Epidermal melanocyte (primary cell): ENCODE measurements around the gene PIP5K1B.

Source experiments
- DNase-seq: peaks from one replicate; pipeline ENCODE4 v3.0.0; 2011; ENCODE audit warnings: low spot score; ENCODE audit not compliant: insufficient read length

Gene PIP5K1B

DNA sequence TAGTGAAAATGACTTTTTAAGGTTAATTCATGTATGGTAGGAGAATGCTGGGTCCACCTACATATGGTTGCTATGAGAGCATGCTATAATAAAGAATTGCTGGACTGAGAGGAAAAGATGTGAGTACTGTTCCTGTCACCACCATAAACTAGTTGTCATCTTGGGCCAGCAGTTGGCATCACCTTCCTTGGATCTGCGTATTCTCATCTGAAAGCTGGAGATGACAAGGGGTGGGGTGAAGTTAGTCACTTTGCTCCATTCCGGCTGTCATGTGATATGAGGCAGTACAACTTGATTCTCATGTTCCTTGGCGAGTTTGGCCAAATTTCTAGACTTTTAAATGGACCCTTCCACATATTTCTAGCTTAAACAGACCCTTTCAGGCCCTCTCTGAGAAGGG is 33.3 kb downstream of the PIP5K1B start:
- no peak for DNase-seq

- no peak for DNase-seq
Observed at GRCh38 chr9:68739621-68740174, 34.7 kb downstream of the PIP5K1B start.

GRCh38 chr9:68740561-68740960 is 35.5 kb downstream of the PIP5K1B start:
- DNase-seq, result no peak

DNA sequence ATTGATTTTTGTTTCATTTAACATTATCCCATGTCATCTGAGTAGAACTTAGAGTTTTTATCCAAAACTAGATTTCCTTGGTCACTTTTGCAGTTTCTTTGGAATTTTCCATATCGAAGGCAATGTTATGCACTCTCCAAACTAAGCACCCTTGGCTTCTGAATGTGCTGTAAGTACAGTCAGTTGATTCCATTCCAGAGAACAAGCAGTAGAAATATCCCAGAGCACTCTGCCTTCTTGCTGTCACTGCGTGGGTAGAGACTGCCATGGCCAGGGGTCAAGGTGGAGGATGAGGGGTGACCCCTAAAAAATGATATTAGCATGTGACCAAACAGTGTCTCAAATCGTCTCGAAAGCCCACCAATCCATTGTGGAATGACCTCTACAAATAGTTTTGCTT is 36.2 kb downstream of the PIP5K1B start:
- no peak for DNase-seq

GRCh38 chr9:68741704-68742332 is 36.8 kb downstream of the PIP5K1B start:
- no peak for DNase-seq

DNA sequence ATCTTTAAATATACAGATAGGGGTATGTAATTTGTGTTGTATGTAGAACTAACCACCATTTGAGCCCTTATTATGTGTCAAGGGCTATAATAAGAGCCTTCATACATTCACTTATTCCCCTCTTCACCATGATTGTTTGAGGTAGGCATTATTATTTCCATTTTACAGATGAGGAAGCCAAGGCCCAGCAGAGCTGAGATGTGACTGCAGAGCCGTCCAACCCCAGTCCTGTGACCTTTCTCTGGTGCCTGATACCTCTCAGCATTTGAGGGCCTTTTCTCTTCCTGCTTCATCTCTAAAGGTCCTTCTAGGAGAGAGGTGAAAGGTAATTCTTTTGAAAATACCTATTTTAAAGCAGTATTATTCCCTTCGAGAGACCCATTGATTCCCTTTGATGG is 37.3 kb downstream of the PIP5K1B start:
- no peak for DNase-seq

GRCh38 chr9:68744426-68744825 is 39.4 kb downstream of the PIP5K1B start:
- no peak for DNase-seq

DNA sequence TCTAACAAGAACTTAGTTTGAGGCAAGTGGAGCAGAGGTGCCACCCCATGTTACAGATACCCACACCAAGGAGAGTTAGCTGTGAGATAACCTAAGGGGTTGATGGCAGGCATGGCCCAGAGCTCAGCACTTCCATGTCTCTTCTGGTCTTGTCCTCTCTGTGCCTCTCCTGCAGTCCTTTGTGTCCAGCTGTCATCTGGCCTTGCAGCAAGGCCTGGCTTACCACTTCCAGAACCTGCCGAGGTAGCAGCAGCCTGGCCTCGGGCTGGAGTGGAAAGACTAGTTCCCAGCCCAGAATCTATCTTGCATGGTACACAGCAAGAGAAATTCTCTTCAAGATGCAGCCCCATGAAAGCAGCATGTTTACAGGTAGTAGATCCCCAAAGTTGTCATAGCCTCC is 41.5 kb downstream of the PIP5K1B start:
- no peak for DNase-seq

DNA sequence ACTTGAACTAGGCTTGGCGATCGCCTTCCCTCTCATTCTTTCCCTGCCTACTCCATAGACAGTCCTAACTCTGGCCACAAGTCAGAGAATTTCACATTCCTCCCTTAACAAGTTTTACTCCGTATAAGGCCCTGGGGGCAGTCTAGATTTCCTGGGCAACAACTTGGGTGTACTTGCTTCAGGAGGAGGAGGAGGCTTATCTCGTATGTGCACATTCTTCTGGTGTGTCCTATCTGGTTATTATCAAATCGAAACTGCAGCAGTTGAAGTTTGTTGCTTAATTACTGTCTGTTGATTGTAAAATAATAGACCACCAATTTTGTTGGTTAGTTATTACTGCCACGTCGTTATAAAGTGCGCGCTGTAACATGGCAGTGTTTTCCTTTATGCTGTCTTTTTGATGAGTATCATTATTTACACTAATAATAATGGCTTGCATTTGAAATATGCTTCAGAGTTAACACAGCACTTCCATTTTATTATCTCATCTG is 42.0 kb downstream of the PIP5K1B start:
- DNase-seq, result no peak

GRCh38 chr9:68749135-68749534 is 44.1 kb downstream of the PIP5K1B start:
- DNase-seq, result no peak

DNA sequence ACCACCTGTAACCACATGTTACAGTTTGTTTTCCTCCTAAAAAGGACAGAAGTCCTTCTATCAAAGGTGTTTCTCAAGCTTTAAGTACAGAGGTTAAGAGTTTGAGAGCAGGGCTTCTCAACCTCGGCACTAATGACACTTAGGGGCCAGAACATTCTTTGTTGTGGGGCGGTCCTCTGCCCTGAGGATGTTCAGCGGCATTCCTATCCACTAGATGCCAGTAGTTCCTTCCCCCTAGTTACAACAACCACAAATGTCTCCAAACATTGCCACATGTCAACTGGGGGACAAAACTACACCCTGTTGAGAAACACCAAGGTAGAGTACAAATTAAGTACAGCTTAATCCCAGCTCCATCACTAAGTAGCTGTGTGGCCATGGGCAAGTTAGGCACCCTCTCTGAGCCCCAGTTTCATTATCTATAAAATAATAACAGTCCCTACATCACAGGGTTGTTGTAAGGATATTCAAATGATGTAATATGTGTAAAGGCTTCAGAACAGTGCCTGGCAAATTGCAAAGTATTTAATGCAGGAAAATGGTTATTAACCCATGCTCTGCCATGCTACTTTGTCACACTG is 44.6 kb downstream of the PIP5K1B start:
- no peak for DNase-seq

DNA sequence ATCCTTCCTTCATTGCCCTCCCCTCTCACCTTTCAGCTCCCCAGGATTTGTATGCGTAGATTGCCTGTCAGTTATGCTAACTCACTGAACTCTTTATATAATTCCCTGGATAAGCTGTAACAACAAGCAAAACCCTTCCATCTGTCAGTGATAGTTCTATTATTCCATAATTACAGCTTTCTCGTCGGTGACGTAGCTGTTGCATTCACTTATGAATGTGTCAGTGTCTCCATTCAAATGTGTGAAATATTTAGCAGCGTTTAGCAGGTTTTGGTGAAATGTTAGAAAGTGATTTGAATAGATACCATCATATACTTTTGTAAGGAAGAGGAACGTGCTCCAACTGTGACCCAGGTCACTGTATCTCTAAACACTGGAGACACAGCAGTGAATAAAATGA is 45.2 kb downstream of the PIP5K1B start:
- DNase-seq, result no peak

- no peak for DNase-seq
Observed at GRCh38 chr9:68750786-68751185, 45.7 kb downstream of the PIP5K1B start.

GRCh38 chr9:68751556-68751955 is 46.5 kb downstream of the PIP5K1B start:
- DNase-seq, result no peak

GRCh38 chr9:68755051-68755450 is 50.0 kb downstream of the PIP5K1B start:
- no peak for DNase-seq

GRCh38 chr9:68755752-68756151 is 50.7 kb downstream of the PIP5K1B start:
- no peak for DNase-seq

- no peak for DNase-seq
Observed at GRCh38 chr9:68759981-68760673, 55.1 kb downstream of the PIP5K1B start.

DNA sequence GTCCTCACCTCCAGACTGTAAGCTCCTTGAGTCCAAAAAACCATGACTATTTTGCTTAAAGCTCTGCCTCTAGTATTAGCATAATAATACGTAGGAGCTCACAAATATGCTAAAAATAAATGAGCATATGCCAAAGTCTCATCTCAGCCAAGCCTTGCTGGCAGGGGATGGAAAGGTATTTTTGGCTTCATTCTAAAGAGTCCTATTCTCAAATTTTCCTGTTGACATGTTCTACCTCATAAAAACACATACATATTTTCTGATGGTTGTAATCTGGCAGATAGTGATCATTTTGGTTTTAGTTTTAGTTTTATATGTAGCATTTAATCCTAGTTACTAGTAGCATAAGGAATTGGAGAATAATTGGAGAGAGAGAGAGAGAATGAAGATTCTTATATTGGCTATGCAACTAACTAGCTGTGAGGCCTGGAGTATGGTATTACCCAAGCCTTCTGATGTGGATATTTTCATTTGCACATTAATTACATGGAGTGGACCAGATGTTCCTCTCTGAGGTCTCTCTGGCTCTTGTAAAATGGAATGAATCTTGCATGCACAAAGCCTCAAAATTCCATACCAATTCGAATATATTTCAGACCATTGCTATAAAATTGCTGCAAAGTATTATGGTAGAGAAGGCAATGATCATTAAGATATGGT is 55.8 kb downstream of the PIP5K1B start:
- DNase-seq, result no peak

DNA sequence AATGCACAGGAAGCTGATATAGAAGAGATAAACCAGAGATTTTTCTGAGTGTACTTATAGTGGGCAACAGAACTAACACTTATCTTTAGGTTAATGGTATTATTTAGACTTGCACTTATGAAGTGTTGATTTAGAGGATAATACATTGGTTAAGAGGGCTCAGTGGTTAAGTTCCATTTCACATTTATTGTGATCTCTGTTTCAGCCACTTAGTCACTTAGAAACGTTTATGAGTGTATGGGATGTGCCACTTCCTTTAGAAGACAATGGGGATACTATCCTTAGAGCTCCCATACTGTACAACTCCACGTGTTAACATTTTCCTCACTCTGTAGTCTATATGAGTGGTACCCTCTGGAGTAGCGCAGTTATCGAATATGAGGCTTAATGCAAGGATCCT is 57.5 kb downstream of the PIP5K1B start:
- DNase-seq, result no peak

DNA sequence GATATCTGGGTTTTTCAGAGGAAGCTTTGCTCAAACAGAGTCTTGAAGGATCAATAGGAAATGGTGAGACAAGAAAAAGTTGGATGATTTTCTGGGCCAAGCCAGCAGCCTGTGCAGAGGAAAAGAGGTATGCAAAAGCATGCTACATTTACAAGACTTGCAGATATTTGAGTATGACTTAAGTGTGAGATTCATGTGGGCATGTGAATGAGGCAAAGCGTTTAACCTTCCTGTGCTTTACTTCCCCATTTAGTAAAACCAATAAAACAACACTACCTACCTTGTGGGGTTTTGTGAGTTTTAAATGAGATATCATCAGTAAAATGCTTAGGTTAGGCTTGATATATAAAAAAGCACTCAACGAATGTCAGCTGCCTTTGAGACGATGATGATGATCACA is 58.1 kb downstream of the PIP5K1B start:
- DNase-seq, result no peak

- no peak for DNase-seq
Observed at GRCh38 chr9:68768619-68769018, 63.6 kb downstream of the PIP5K1B start.

- DNase-seq, result no peak
Observed at GRCh38 chr9:68769852-68770251, 64.8 kb downstream of the PIP5K1B start.
